HCT116 (cell line): ENCODE results near the gene THSD7B.

Experiments
- CTCF ChIP-seq, 3 experiments: fragments of 200-600 bp in 1 of 3; sonication (generic) in 1 of 3; IDR thresholded peaks in 2 of 3; conservative IDR thresholded peaks in 1 of 3; 2 replicates each; pipeline ENCODE4 v1.5.1; 2012 to 2017; ENCODE audit warnings: low read depth in 2 of 3, low read length in 2 of 3, antibody characterized with exemption in 1 of 3, borderline replicate concordance in 1 of 3, control low read depth in 1 of 3, mild to moderate bottlenecking in 1 of 3, mixed read lengths in 1 of 3, mixed run types in 1 of 3, moderate library complexity in 1 of 3; ENCODE audit not compliant: insufficient read depth in 1 of 3
- EZH2 ChIP-seq: fragments of 200-600 bp; sonication (generic); IDR thresholded peaks from 2 replicates; pipeline ENCODE4 v1.6.1; 2017; ENCODE audit warnings: antibody characterized with exemption, mixed run types
- EZH2phosphoT487 ChIP-seq: fragments of 200-600 bp; IDR thresholded peaks from 2 replicates; pipeline ENCODE4 v1.6.1; 2018; ENCODE audit warnings: antibody characterized with exemption, borderline replicate concordance
- FOSL1 ChIP-seq: IDR thresholded peaks from 2 replicates; pipeline ENCODE4 v1.6.1; 2012; ENCODE audit warnings: low read depth
- MAX ChIP-seq: IDR thresholded peaks from 2 replicates; pipeline ENCODE4 v1.6.1; 2012
- POLR2AphosphoS5 ChIP-seq: IDR thresholded peaks from 2 replicates; pipeline ENCODE4 v1.6.1; 2011; ENCODE audit warnings: mild to moderate bottlenecking, low read depth, low read length, moderate library complexity
- RAD21 ChIP-seq: IDR thresholded peaks from 2 replicates; pipeline ENCODE4 v1.6.1; 2012; ENCODE audit warnings: low read depth, mild to moderate bottlenecking
- REST ChIP-seq: IDR thresholded peaks from 2 replicates; pipeline ENCODE4 v1.6.1; 2012; ENCODE audit warnings: low read depth
- SP1 ChIP-seq: IDR thresholded peaks from 2 replicates; pipeline ENCODE4 v1.6.1; 2012; ENCODE audit warnings: low read depth
- TCF7L2 ChIP-seq: IDR thresholded peaks from 2 replicates; pipeline ENCODE4 v1.7.0; 2011; ENCODE audit warnings: borderline replicate concordance, inconsistent platforms; ENCODE audit not compliant: insufficient read depth, insufficient read length; ENCODE audit errors: extremely low read depth

- TF ChIP-seq CTCF (IDR thresholded peaks at IDR 0.05 in 2 of 3, conservative IDR thresholded peaks at IDR 0.05 in 1 of 3; ENCODE audit: borderline replicate concordance in 1 of 3, insufficient read depth in 1 of 3, low read depth in 2 of 3, low read length in 2 of 3) (no peak), RAD21 (no peak), SP1 (no peak), EZH2 (no peak), TCF7L2 (no peak), POLR2AphosphoS5 (no peak), REST (no peak), FOSL1 (no peak), MAX (no peak), EZH2phosphoT487 (no peak)
These were observed 326.4 kb downstream of the THSD7B start for GRCh38 chr2:137091704-137092103.
